ENCODE data around the gene ARHGAP44. TPM values are rescaled to one million over a fixed set of nuclear protein-coding genes. Genes with fewer than 3 reads are reported as not detected.
"Not testable (repeated sequence)": the region's sequence is repeated elsewhere in the genome, so short reads cannot be mapped to it uniquely, and the experiment has no call there.

ARHGAP44 gene
- total RNA-seq, 8 experiments from 2014 or later, result 0.76 to 19.1 (median 6.2) TPM

- Histone ChIP-seq H3K27ac (no peak overlapping the region), H3K4me3 (no peak overlapping the region), H3K4me1 (replicated peaks in 1 of 2) (no peaks in the 10 kb centered on the region)
- ATAC-seq (replicated peaks in 6 of 8), result no peak
- WGBS, 10 experiments, result 7 to 100% (median 60%) methylated on average over 1 to 2 of the region's 2 CpGs; no CpG with 5 or more reads in 3 of the 10 experiments
- in situ Hi-C loops (cut with MboI; ENCODE audit: low pct_unique_long_range_greater_than_20kb in 2 of 9, low sequenced_read_pairs in 9 of 9, unreplicated experiment in 9 of 9), result no loop called here
Measured at GRCh38 chr17:12839042-12839441, 49.7 kb downstream of the ARHGAP44 start.

- H3K4me3 ChIP-seq, result no peak overlapping the region
- no peak for ATAC-seq (replicated peaks in 6 of 8)
- WGBS, 10 experiments, result 0 to 100% (median 43%) methylated on average over 1 to 4 of the region's 4 CpGs; no CpG with 5 or more reads in 1 of the 10 experiments
- H3K4me1 ChIP-seq (replicated peaks in 1 of 2), result no peaks in the 10 kb centered on the region
- no peak overlapping the region for H3K27ac ChIP-seq
- in situ Hi-C loops (cut with MboI; ENCODE audit: low pct_unique_long_range_greater_than_20kb in 2 of 9, low sequenced_read_pairs in 9 of 9, unreplicated experiment in 9 of 9), result no loop called here
Measured at GRCh38 chr17:12842936-12843335, 53.6 kb downstream of the ARHGAP44 start.

- Histone ChIP-seq H3K4me1 (replicated peaks in 1 of 2) (no peaks in the 10 kb centered on the region), H3K4me3 (no peak overlapping the region), H3K27ac (no peak overlapping the region)
- WGBS, 10 experiments, result 38 to 100% (median 93%) methylated on average over 1 to 6 of the region's 9 CpGs; no CpG with 5 or more reads in 3 of the 10 experiments
- ATAC-seq (replicated peaks in 6 of 8), result no peak
- in situ Hi-C loops (cut with MboI; ENCODE audit: low pct_unique_long_range_greater_than_20kb in 2 of 9, low sequenced_read_pairs in 9 of 9, unreplicated experiment in 9 of 9), result no loop called here
Measured at GRCh38 chr17:12850996-12851395, 61.7 kb downstream of the ARHGAP44 start.

GRCh38 chr17:12851901-12852435 is 62.7 kb downstream of the ARHGAP44 start:
- 5 to 100% (median 89%) methylated on average over 2 to 4 of the region's 4 CpGs for WGBS, 10 experiments
- Histone ChIP-seq H3K4me3 (no peak overlapping the region), H3K27ac (no peak overlapping the region), H3K4me1 (replicated peaks in 1 of 2) (no peaks in the 10 kb centered on the region)
- in situ Hi-C loops (cut with MboI; ENCODE audit: low pct_unique_long_range_greater_than_20kb in 2 of 9, low sequenced_read_pairs in 9 of 9, unreplicated experiment in 9 of 9), result no loop called here
- no peak for ATAC-seq (replicated peaks in 6 of 8)

- WGBS, 10 experiments, result 14 to 100% (median 86%) methylated on average over 1 to 2 of the region's 2 CpGs; no CpG with 5 or more reads in 1 of the 10 experiments
- no peak for ATAC-seq (replicated peaks in 6 of 8)
- no peak overlapping the region for H3K4me3 ChIP-seq
- in situ Hi-C loops (cut with MboI; ENCODE audit: low pct_unique_long_range_greater_than_20kb in 2 of 9, low sequenced_read_pairs in 9 of 9, unreplicated experiment in 9 of 9), result no loop called here
- no peak overlapping the region for H3K27ac ChIP-seq
- no peaks in the 10 kb centered on the region for H3K4me1 ChIP-seq (replicated peaks in 1 of 2)
Measured at GRCh38 chr17:12853921-12854320, 64.6 kb downstream of the ARHGAP44 start.

- Histone ChIP-seq H3K4me3 (no peak overlapping the region), H3K4me1 (replicated peaks in 1 of 2) (no peaks in the 10 kb centered on the region), H3K27ac (no peak overlapping the region)
- in situ Hi-C loops (cut with MboI; ENCODE audit: low pct_unique_long_range_greater_than_20kb in 2 of 9, low sequenced_read_pairs in 9 of 9, unreplicated experiment in 9 of 9), result no loop called here
- ATAC-seq (replicated peaks in 6 of 8), result no peak
- 0 to 80% (median 44%) methylated on average over 1 to 3 of the region's 3 CpGs; no CpG with 5 or more reads in 1 of the 10 experiments for WGBS, 10 experiments
Measured at GRCh38 chr17:12856416-12856815, 67.1 kb downstream of the ARHGAP44 start.

GRCh38 chr17:12857592-12857991 is 68.3 kb downstream of the ARHGAP44 start:
- in situ Hi-C loops (cut with MboI; ENCODE audit: low pct_unique_long_range_greater_than_20kb in 2 of 9, low sequenced_read_pairs in 9 of 9, unreplicated experiment in 9 of 9), result no loop called here

GRCh38 chr17:12859520-12859919 is 70.2 kb downstream of the ARHGAP44 start:
- Histone ChIP-seq H3K4me1 (replicated peaks in 1 of 2) (no peaks in the 10 kb centered on the region), H3K27ac (no peak overlapping the region), H3K4me3 (no peak overlapping the region)
- in situ Hi-C loops (cut with MboI; ENCODE audit: low pct_unique_long_range_greater_than_20kb in 2 of 9, low sequenced_read_pairs in 9 of 9, unreplicated experiment in 9 of 9), result no loop called here
- 18 to 100% (median 89%) methylated on average over 1 to 9 of the region's 9 CpGs for WGBS, 10 experiments
- ATAC-seq (replicated peaks in 6 of 8), result no peak

More at GRCh38 chr17:12857592-12857991, 68.3 kb downstream of the ARHGAP44 start:
- Histone ChIP-seq H3K4me1 (replicated peaks in 1 of 2) (no peaks in the 10 kb centered on the region), H3K4me3 (no peak overlapping the region), H3K27ac (no peak overlapping the region)
- WGBS, 10 experiments, result 13 to 100% (median 75%) methylated on average over 1 to 2 of the region's 2 CpGs; no CpG with 5 or more reads in 2 of the 10 experiments
- ATAC-seq (replicated peaks in 6 of 8), result no peak

- Histone ChIP-seq H3K27ac (no peak overlapping the region), H3K4me1 (replicated peaks in 1 of 2) (no peaks in the 10 kb centered on the region), H3K4me3 (no peak overlapping the region)
- no peak for ATAC-seq (replicated peaks in 6 of 8)
- in situ Hi-C loops (cut with MboI; ENCODE audit: low pct_unique_long_range_greater_than_20kb in 2 of 9, low sequenced_read_pairs in 9 of 9, unreplicated experiment in 9 of 9), result no loop called here
- WGBS, 10 experiments, result 0 to 100% (median 88%) methylated on average over 1 to 3 of the region's 3 CpGs; no CpG with 5 or more reads in 1 of the 10 experiments
Measured at GRCh38 chr17:12865769-12866168, 76.5 kb downstream of the ARHGAP44 start.

GRCh38 chr17:12866244-12866643 is 76.9 kb downstream of the ARHGAP44 start:
- H3K27ac ChIP-seq, result no peak overlapping the region
- ATAC-seq (replicated peaks in 6 of 8), result no peak
- H3K4me1 ChIP-seq (replicated peaks in 1 of 2), result no peaks in the 10 kb centered on the region
- no peak overlapping the region for H3K4me3 ChIP-seq
- in situ Hi-C loops (cut with MboI; ENCODE audit: low pct_unique_long_range_greater_than_20kb in 2 of 9, low sequenced_read_pairs in 9 of 9, unreplicated experiment in 9 of 9), result no loop called here
- 0 to 100% (median 85%) methylated on average over 1 to 4 of the region's 4 CpGs for WGBS, 10 experiments

- no peaks in the 10 kb centered on the region for H3K4me1 ChIP-seq (replicated peaks in 1 of 2)
- no peak overlapping the region for H3K27ac ChIP-seq
- WGBS, 10 experiments, result 5 to 100% (median 79%) methylated on average over 1 to 4 of the region's 5 CpGs
- in situ Hi-C loops (cut with MboI; ENCODE audit: low pct_unique_long_range_greater_than_20kb in 2 of 9, low sequenced_read_pairs in 9 of 9, unreplicated experiment in 9 of 9), result no loop called here
- ATAC-seq (replicated peaks in 6 of 8), result no peak
- H3K4me3 ChIP-seq, result no peak overlapping the region
Measured at GRCh38 chr17:12867726-12868125, 78.4 kb downstream of the ARHGAP44 start.

- H3K4me3 ChIP-seq; H3K27ac ChIP-seq; ATAC-seq (replicated peaks in 6 of 8); H3K4me1 ChIP-seq (replicated peaks in 1 of 2); in situ Hi-C loops (cut with MboI; ENCODE audit: low pct_unique_long_range_greater_than_20kb in 2 of 9, low sequenced_read_pairs in 9 of 9, unreplicated experiment in 9 of 9): not testable (repeated sequence)
- 0 to 100% (median 86%) methylated on average over 1 to 7 of the region's 7 CpGs; no CpG with 5 or more reads in 1 of the 10 experiments for WGBS, 10 experiments
Measured at GRCh38 chr17:12873415-12874125, 84.3 kb downstream of the ARHGAP44 start.

- no peak overlapping the region for H3K27ac ChIP-seq
- no peak for ATAC-seq (replicated peaks in 6 of 8)
- 0 to 97% (median 67%) methylated on average over 2 to 8 of the region's 8 CpGs for WGBS, 10 experiments
- no peak overlapping the region for H3K4me3 ChIP-seq
- no peaks in the 10 kb centered on the region for H3K4me1 ChIP-seq (replicated peaks in 1 of 2)
- in situ Hi-C loops (cut with MboI; ENCODE audit: low pct_unique_long_range_greater_than_20kb in 2 of 9, low sequenced_read_pairs in 9 of 9, unreplicated experiment in 9 of 9), result no loop called here
Measured at GRCh38 chr17:12877953-12878669, 88.8 kb downstream of the ARHGAP44 start.
